Brain microvascular endothelial cell (primary cell): ENCODE data around the gene TTLL13.

Experiments
- DNase-seq: peaks from one replicate; pipeline ENCODE4 v3.0.0-alpha.2; 2020
- H3K27ac ChIP-seq: fragments of 250-450 bp; sonication (Bioruptor Pico); 2 replicates; pipeline ENCODE4 v1.5.1; 2020; ENCODE audit warnings: mild to moderate bottlenecking, moderate library complexity
- H3K27me3 ChIP-seq: fragments of 250-450 bp; sonication (Bioruptor Pico); replicated peaks from 2 replicates; pipeline ENCODE4 v1.5.1; 2020; ENCODE audit warnings: mild to moderate bottlenecking
- H3K36me3 ChIP-seq: fragments of 250-450 bp; sonication (Bioruptor Pico); replicated peaks from 2 replicates; pipeline ENCODE4 v1.5.1; 2020; ENCODE audit warnings: mild to moderate bottlenecking
- H3K4me3 ChIP-seq: 2 replicates; pipeline ENCODE4 v1.5.1; 2011; ENCODE audit warnings: low read depth, mild to moderate bottlenecking, control low read depth, low read length, moderate library complexity
- in situ Hi-C: cut with HindIII; loops from 2 replicates; pipeline ENCODE4 v1.10.0; 2017; ENCODE audit warnings: low sequenced_read_pairs, low pct_ligation_motif_present
- TF ChIP-seq, protein P1 (sequence below): IDR thresholded peaks from 2 replicates; pipeline ENCODE4 v1.5.1; 2011; ENCODE audit warnings: low read depth, mild to moderate bottlenecking, moderate library complexity, low read length, control low read depth, inconsistent platforms; ENCODE audit errors: missing control alignments

The TTLL13 gene

DNA sequence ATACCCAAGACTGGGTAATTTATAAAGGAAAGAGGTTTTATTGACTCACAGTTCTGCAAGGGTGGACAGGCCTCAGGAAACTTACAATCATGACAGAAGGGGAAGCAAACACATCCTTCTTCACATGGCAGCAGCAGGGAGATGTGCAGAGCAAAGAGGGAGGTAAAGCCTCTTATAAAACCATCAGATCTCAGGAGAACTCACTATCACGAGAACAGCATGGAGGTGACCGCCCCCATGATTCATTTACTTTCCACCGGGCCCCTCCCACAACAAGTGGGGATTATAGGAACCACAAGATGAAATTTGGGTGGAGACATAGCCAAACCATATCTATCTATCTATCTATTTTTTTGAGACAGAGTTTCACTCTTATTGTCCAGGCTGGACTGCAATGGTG is 10.0 kb upstream of the TTLL13 start:
- H3K4me3 ChIP-seq = no peak overlapping the region
- no peak for DNase-seq
- no peak overlapping the region for H3K27ac ChIP-seq
- peaks cover 3% of the 10 kb centered on the region for H3K36me3 ChIP-seq
- TF ChIP-seq, protein P1, sequence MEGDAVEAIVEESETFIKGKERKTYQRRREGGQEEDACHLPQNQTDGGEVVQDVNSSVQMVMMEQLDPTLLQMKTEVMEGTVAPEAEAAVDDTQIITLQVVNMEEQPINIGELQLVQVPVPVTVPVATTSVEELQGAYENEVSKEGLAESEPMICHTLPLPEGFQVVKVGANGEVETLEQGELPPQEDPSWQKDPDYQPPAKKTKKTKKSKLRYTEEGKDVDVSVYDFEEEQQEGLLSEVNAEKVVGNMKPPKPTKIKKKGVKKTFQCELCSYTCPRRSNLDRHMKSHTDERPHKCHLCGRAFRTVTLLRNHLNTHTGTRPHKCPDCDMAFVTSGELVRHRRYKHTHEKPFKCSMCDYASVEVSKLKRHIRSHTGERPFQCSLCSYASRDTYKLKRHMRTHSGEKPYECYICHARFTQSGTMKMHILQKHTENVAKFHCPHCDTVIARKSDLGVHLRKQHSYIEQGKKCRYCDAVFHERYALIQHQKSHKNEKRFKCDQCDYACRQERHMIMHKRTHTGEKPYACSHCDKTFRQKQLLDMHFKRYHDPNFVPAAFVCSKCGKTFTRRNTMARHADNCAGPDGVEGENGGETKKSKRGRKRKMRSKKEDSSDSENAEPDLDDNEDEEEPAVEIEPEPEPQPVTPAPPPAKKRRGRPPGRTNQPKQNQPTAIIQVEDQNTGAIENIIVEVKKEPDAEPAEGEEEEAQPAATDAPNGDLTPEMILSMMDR = no peak
- H3K27me3 ChIP-seq = no peaks in the 10 kb centered on the region
- in situ Hi-C loops = no loop called here

DNA sequence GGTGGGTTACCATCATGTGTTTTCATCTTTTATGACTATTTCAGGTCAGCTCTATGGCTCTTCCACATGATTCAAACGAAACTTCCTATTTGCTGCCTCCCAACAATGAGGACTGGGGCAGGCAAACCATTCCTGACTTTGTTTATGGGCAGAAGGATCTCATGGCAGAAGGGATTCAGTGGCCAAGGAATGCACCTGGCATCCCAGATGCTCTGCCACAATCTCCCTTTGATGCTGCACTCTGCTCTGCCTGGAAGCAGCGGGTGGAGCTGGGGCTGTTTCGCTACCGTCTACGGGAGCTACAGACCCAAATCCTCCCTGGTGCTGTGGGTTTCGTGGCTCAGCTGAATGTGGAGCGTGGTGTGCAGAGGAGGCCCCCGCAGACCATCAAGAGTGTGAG is 8.5 kb upstream of the TTLL13 start:
- no peaks in the 10 kb centered on the region for H3K27me3 ChIP-seq
- no peak overlapping the region for H3K4me3 ChIP-seq
- no peak for DNase-seq
- peaks cover 3% of the 10 kb centered on the region for H3K36me3 ChIP-seq
- in situ Hi-C loops = no loop called here
- no peak overlapping the region for H3K27ac ChIP-seq
- TF ChIP-seq, protein P1 = no peak

DNA sequence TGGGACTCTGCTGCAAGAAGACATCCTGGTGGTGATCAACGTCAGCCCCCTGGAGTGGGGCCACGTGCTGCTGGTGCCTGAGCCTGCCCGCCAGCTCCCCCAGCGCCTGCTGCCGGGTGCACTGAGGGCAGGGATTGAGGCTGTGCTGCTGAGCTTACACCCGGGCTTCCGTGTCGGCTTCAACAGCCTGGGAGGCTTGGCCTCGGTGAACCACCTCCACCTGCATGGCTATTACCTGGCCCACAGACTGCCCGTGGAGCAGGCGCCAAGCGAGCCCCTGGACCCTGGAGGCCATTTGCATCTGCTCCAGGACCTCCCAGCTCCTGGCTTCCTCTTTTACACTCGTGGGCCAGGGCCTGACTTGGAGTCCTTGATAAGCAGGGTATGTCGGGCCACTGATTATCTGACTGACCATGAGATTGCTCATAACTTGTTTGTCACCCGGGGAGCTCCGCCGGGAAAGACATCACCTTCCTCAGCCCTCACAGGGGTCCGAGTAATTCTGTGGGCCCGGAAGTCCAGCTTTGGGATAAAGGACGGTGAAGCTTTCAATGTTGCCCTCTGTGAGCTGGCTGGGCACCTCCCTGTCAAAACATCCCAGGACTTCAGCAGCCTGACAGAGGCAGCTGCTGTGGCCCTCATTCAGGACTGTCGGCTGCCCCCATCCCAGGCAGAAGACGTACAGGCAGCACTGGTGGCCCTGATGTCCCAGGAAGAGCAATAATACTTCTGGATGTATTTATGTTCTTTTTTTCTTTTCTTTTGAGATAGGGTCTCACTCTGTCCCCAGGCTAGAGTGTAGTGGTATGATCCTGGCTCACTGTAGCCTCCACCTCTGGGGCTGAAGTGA is 7.8 kb upstream of the TTLL13 start:
- Histone ChIP-seq H3K4me3 (no peak overlapping the region), H3K27me3 (no peaks in the 10 kb centered on the region), H3K36me3 (peaks cover 3% of the 10 kb centered on the region), H3K27ac (no peak overlapping the region)
- in situ Hi-C loops = no loop called here
- DNase-seq = no peak
- TF ChIP-seq, protein P1 = no peak

DNA sequence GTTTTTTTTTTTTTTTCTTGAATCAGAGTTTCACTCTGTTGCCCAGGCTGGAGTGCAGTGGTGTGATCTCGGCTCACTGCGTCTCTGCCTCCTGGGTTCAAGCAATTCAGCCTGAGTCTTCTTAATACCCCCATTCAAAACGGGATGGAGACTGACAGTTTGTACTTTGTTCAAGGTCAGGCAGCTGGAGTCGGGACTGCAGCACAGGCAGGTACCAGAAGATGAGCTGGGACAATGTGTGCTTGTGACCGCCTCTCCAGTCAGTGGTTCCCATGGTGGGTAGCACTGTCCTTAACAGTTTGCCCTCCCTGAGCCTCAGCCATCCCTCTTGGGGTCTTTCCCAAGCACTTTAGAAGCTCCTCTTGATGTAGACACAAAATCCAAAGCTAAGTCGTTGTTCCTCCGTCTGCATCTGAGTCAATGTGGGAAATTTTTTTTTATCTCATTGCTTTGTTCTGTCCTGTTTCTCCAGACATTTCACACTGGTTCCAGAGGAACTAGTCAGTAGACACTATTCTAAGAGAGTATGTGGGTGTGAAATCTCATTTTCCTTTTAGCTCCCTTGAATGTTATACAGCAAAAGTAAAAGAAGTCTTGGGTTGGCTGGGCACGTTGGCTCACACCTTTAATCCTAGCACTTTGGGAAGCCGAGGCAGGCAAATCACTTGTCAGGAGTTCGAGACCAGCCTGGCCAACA is 5.3 kb upstream of the TTLL13 start:
- TF ChIP-seq, protein P1 = no peak
- Histone ChIP-seq H3K27me3 (no peaks in the 10 kb centered on the region), H3K27ac (no peak overlapping the region), H3K4me3 (no peak overlapping the region), H3K36me3 (peaks cover 3% of the 10 kb centered on the region)
- no peak for DNase-seq
- in situ Hi-C loops = no loop called here

DNA sequence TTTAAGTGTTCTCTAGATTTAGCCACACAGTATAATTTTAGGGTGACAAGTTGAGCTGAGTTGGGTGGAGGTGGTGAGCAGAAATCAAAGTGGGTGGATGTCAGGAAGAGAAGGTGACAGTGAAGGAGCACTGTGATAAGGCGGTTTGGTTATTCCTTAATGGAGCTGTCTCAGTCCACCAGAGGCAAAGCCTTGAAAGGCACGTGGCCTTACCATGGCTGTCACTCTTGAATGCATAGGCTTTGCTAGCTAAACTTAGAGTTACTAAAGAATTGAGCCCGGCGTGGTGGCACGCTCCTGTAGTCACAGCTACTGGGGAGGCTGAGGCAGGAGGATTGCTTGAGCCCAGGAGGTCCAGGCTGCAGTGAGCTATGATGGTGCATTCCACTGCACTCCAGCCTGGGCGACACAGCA is 560 bp upstream of the TTLL13 start:
- Histone ChIP-seq H3K27me3 (no peaks in the 10 kb centered on the region), H3K27ac (no peak overlapping the region), H3K4me3 (no peak overlapping the region), H3K36me3 (no peaks in the 10 kb centered on the region)
- in situ Hi-C loops = no loop called here
- TF ChIP-seq, protein P1 = no peak
- DNase-seq = no peak
